Endothelial cell of umbilical vein (primary cell): ENCODE results near the gene LRRN1. TPM values are rescaled to one million over a fixed set of nuclear protein-coding genes. Genes with fewer than 3 reads are reported as not detected.

Experiments
- BruUV-seq: library from RNA; stranded (reverse); fragments of 400-500 nt; replicated peaks from 2 replicates; lab custom pipeline; 2021; lab: Mats Ljungman, UMichigan
- CTCF ChIA-PET: fragments of 300-600, 350-600 bp; sonication (Branson Sonifier 250); formaldehyde crosslinking; loops from one replicate; lab custom pipeline; 2021; ENCODE audit warnings: antibody characterized with exemption, inconsistent platforms; lab: Charles Lee
- POLR2A ChIA-PET: fragments of 300-600, 350-600 bp; sonication (Branson Sonifier 250); formaldehyde crosslinking; loops from one replicate; lab custom pipeline; 2021; ENCODE audit warnings: antibody characterized with exemption, inconsistent platforms; lab: Charles Lee
- DNase-seq: peaks from one replicate; pipeline ENCODE4 v3.0.0-alpha.2; 2011; ENCODE audit warnings: low read depth, low spot score
- FAIRE-seq: peaks from 2 replicates; lab custom pipeline; 2011; peaks lifted over from hg19 to GRCh38; lab: Jason Lieb, UNC
- H2AFZ ChIP-seq: 2 replicates; pipeline ENCODE4 v1.6.0; 2012; ENCODE audit warnings: low read depth, low read length, control low read depth, inconsistent platforms
- H3K27ac ChIP-seq: 2 replicates; pipeline ENCODE4 v1.5.1; 2011; ENCODE audit warnings: low read depth, mild to moderate bottlenecking, control low read depth, low read length, moderate library complexity; ENCODE audit not compliant: insufficient read depth
- H3K27me3 ChIP-seq, 2 experiments: 2 replicates each; pipeline versions ENCODE4 v1.6.0 to v1.6.1; 2011; ENCODE audit warnings: low read length in 2 of 2, mixed read lengths in 1 of 2; ENCODE audit not compliant: control insufficient read depth in 2 of 2, insufficient read depth in 2 of 2
- H3K36me3 ChIP-seq, 2 experiments: 2 replicates in 1 of 2; 3 replicates in 1 of 2; pipeline ENCODE4 v1.5.1; 2011; ENCODE audit warnings: low read length in 2 of 2, mild to moderate bottlenecking in 1 of 2, moderate library complexity in 1 of 2; ENCODE audit not compliant: control insufficient read depth in 2 of 2, insufficient read depth in 2 of 2; ENCODE audit errors: extremely low read depth in 1 of 2
- H3K4me1 ChIP-seq: 3 replicates; pipeline ENCODE4 v1.5.1; 2011; ENCODE audit warnings: mild to moderate bottlenecking, low read length; ENCODE audit not compliant: control insufficient read depth, insufficient read depth; ENCODE audit errors: extremely low read depth
- H3K4me2 ChIP-seq: 2 replicates; pipeline ENCODE4 v1.6.1; 2011; ENCODE audit warnings: low read length, control low read depth, mixed read lengths; ENCODE audit not compliant: insufficient read depth
- H3K4me3 ChIP-seq, 3 experiments: fragments of 200-600 bp in 1 of 3; sonication (generic), shearing (Covaris generic) in 1 of 3; replicated peaks in 1 of 3; 2 replicates each; pipeline ENCODE4 v1.5.1; 2011 to 2016; ENCODE audit warnings: control low read depth in 3 of 3, low read length in 3 of 3, mild to moderate bottlenecking in 2 of 3, inconsistent platforms in 1 of 3, low read depth in 1 of 3, moderate library complexity in 1 of 3; ENCODE audit not compliant: insufficient read depth in 1 of 3
- H3K79me2 ChIP-seq: 2 replicates; pipeline ENCODE4 v1.6.0; 2012; ENCODE audit warnings: low read length, inconsistent platforms; ENCODE audit not compliant: control insufficient read depth, insufficient read depth
- H3K9ac ChIP-seq: replicated peaks from 2 replicates; pipeline ENCODE3; 2011; ENCODE audit warnings: low read length, control low read depth; ENCODE audit not compliant: insufficient read depth; ENCODE audit errors: extremely low read depth
- H3K9me1 ChIP-seq: replicated peaks from 3 replicates; pipeline ENCODE4 v1.6.0; 2011; ENCODE audit warnings: mild to moderate bottlenecking, low read length; ENCODE audit not compliant: control insufficient read depth, insufficient read depth; ENCODE audit errors: extremely low read depth
- H3K9me3 ChIP-seq: replicated peaks from 2 replicates; pipeline ENCODE4 v1.5.1; 2012; ENCODE audit warnings: low read length, inconsistent platforms; ENCODE audit not compliant: control insufficient read depth, insufficient read depth
- H4K20me1 ChIP-seq: replicated peaks from 2 replicates; pipeline ENCODE3; 2011; ENCODE audit warnings: mild to moderate bottlenecking, low read length; ENCODE audit not compliant: control insufficient read depth, insufficient read depth; ENCODE audit errors: extremely low read depth
- CTCF ChIP-seq, 2 donors: IDR thresholded peaks; 1 replicate in 1 of 2; 2 replicates in 1 of 2; pipeline ENCODE4 v1.5.1; 2011; ENCODE audit warnings: low read length in 2 of 2, mild to moderate bottlenecking in 2 of 2, moderate library complexity in 2 of 2, control low read depth in 1 of 2, inconsistent platforms in 1 of 2, low read depth in 1 of 2; ENCODE audit not compliant: insufficient read depth in 1 of 2; ENCODE audit errors: extremely low read depth in 1 of 2
- EZH2 ChIP-seq: IDR thresholded peaks from 2 replicates; pipeline ENCODE4 v1.6.1; 2012; ENCODE audit warnings: borderline replicate concordance, low read depth, mild to moderate bottlenecking, moderate library complexity, low read length, inconsistent platforms; ENCODE audit not compliant: severe bottlenecking
- FOS ChIP-seq: IDR thresholded peaks from 2 replicates; pipeline ENCODE4 v1.6.1; 2011; ENCODE audit warnings: mild to moderate bottlenecking, low read length, moderate library complexity, borderline replicate concordance; ENCODE audit not compliant: insufficient read depth
- GATA2 ChIP-seq: IDR thresholded peaks from 2 replicates; pipeline ENCODE4 v1.7.0; 2011; ENCODE audit warnings: low read depth, mild to moderate bottlenecking, moderate library complexity, mixed read lengths, low read length; ENCODE audit not compliant: insufficient read length, insufficient read depth
- JUN ChIP-seq: IDR thresholded peaks from 2 replicates; pipeline ENCODE4 v1.6.1; 2011; ENCODE audit warnings: borderline replicate concordance, low read depth; ENCODE audit not compliant: insufficient read length, insufficient read depth
- MAX ChIP-seq: IDR thresholded peaks from 2 replicates; pipeline ENCODE4 v1.6.1; 2011; ENCODE audit not compliant: insufficient read depth, insufficient read length
- MYC ChIP-seq: IDR thresholded peaks from one replicate; pipeline ENCODE4 v1.6.1; 2011; ENCODE audit warnings: mild to moderate bottlenecking, low read depth, low read length
- POLR2A ChIP-seq: IDR thresholded peaks from 2 replicates; pipeline ENCODE4 v1.6.1; 2012; ENCODE audit warnings: low read depth, mild to moderate bottlenecking, control low read depth, low read length
- POLR2AphosphoS5 ChIP-seq: IDR thresholded peaks from 2 replicates; pipeline ENCODE4 v1.6.1; 2012; ENCODE audit warnings: low read depth, mild to moderate bottlenecking, control low read depth, low read length, moderate library complexity; ENCODE audit not compliant: insufficient read depth
- dilution Hi-C: fragments of 300-500 bp; cut with MboI; formaldehyde crosslinking; loops from one replicate; pipeline ENCODE4 v1.15.0; 2019; ENCODE audit warnings: low sequenced_read_pairs; ENCODE audit not compliant: extremely low pct_ligation_motif_present
- intact Hi-C: fragments of 100-400 bp; cut with micrococcal nuclease; formaldehyde crosslinking; loops from one replicate; pipeline ENCODE4 v1.10.0; 2022
- polyA plus RNA-seq, 4 experiments: library from polyadenylated mRNA; depleted of rRNA in 3 of 4; stranded (reverse) in 3 of 4; unstranded in 1 of 4; fragments of >200 nt; gene quantifications; 2 replicates each; pipeline versions ENCODE4 v1.2.1 to v1.2.3, GENCODE V29; 2011 to 2012; ENCODE audit warnings: missing spikeins in 1 of 4
- total RNA-seq: library from RNA; stranded (reverse); gene quantifications from 2 replicates; pipeline ENCODE4 v1.2.3, GENCODE V29; 2021

LRRN1 gene
- total and polyA plus RNA-seq, 2 donors (not counting 3 experiments of a cell fraction or from before 2014, with no cell fraction given): 0.04 TPM; not detected in 1

GRCh38 chr3:3783696-3784095 is 15.5 kb upstream of the LRRN1 start:
- Histone ChIP-seq H3K4me1 (no peaks in the 10 kb centered on the region), H2AFZ (no peak overlapping the region), H3K9ac (no peak overlapping the region), H3K9me1 (no peaks in the 10 kb centered on the region), H3K4me2 (no peak overlapping the region), H3K27ac (no peak overlapping the region), H3K27me3 (no peaks in the 10 kb centered on the region), H3K9me3 (no peaks in the 10 kb centered on the region), H3K36me3 (no peaks in the 10 kb centered on the region), H3K79me2 (no peaks in the 10 kb centered on the region), H3K4me3 (no peak overlapping the region), H4K20me1 (no peaks in the 10 kb centered on the region)
- TF ChIP-seq MYC: no peak
- TF ChIP-seq FOS: no peak
- no peak for TF ChIP-seq GATA2
- TF ChIP-seq JUN: no peak
- TF ChIP-seq POLR2A: no peak
- no peak for TF ChIP-seq EZH2
- no peak for TF ChIP-seq MAX
- no peak for TF ChIP-seq CTCF (IDR thresholded peaks at IDR 0.05; ENCODE audit: extremely low read depth in 1 of 2, insufficient read depth in 1 of 2, low read depth in 1 of 2, low read length in 2 of 2)
- no peak for TF ChIP-seq POLR2AphosphoS5
- DNase-seq: no peak
- CTCF ChIA-PET: no interaction called here
- no peak for FAIRE-seq
- intact Hi-C loops (no loop called here), dilution Hi-C loops (no loop called here)
- no TSS peak for BruUV-seq
- POLR2A ChIA-PET: no interaction called here
